ENCODE data around the gene ATXN1. TPM values are rescaled to one million over a fixed set of nuclear protein-coding genes. Genes with fewer than 3 reads are reported as not detected.

The ATXN1 gene
- polyA plus RNA-seq, 1 donor (not counting 4 experiments of a cell fraction or from before 2014, with no cell fraction given), result 9.7 TPM

- H3K9me1 ChIP-seq (ENCODE audit: control insufficient read depth, extremely low read depth, insufficient read depth, low read length), result no peaks in the 10 kb centered on the region
- H3K4me2 ChIP-seq (ENCODE audit: control insufficient read depth, extremely low read depth, insufficient read depth, low read depth, low read length), result no peak overlapping the region
- H3K79me2 ChIP-seq (ENCODE audit: control insufficient read depth, insufficient read depth, low read length), result no peaks in the 10 kb centered on the region
- dilution Hi-C loops (cut with MboI; ENCODE audit: extremely low pct_ligation_motif_present, low sequenced_read_pairs), result no loop called here
- TF ChIP-seq CTCF (optimal IDR thresholded peaks at IDR 0.05 in 1 of 3, IDR thresholded peaks at IDR 0.05 in 1 of 3, conservative IDR thresholded peaks at IDR 0.05 in 1 of 3; ENCODE audit: extremely low read depth in 1 of 3, insufficient read depth in 2 of 3, low read length in 3 of 3), result no peak
- TF ChIP-seq EZH2 (IDR thresholded peaks at IDR 0.05; ENCODE audit: low read length), result no peak
- no peaks in the 10 kb centered on the region for H3K36me3 ChIP-seq (ENCODE audit: control insufficient read depth in 2 of 2, extremely low read depth in 1 of 2, insufficient read depth in 2 of 2, low read length in 2 of 2)
- H3K4me1 ChIP-seq (ENCODE audit: control insufficient read depth, extremely low read depth, insufficient read depth, low read length), result peaks cover 31% of the 10 kb centered on the region
- no peaks in the 10 kb centered on the region for H3K9me3 ChIP-seq (ENCODE audit: control insufficient read depth, low read depth, low read length)
- no peak overlapping the region for H2AFZ ChIP-seq (ENCODE audit: control insufficient read depth, low read length)
- no peak overlapping the region for H3K27ac ChIP-seq (ENCODE audit: control insufficient read depth, insufficient read depth, low read length)
- H3K4me3 ChIP-seq (ENCODE audit: control insufficient read depth in 2 of 3, extremely low read depth in 1 of 3, insufficient read depth in 2 of 3, low read depth in 1 of 3, low read length in 3 of 3), result no peak overlapping the region
- no peak overlapping the region for H3K9ac ChIP-seq (ENCODE audit: control insufficient read depth, extremely low read depth, insufficient read depth, low read length)
- H3K27me3 ChIP-seq (ENCODE audit: control insufficient read depth, extremely low read depth, insufficient read depth, low read length), result no peaks in the 10 kb centered on the region
- DNase-seq (ENCODE audit: low read depth, low spot score) (no peak), FAIRE-seq (no peak)
- H4K20me1 ChIP-seq (ENCODE audit: control insufficient read depth, extremely low read depth, insufficient read depth, low read length), result no peaks in the 10 kb centered on the region
These were observed 12.1 kb upstream of the ATXN1 start for GRCh38 chr6:16773362-16773761.

GRCh38 chr6:16770701-16771569 is 9.7 kb upstream of the ATXN1 start:
- peak; percentile 93 to 98 (median 97) for TF ChIP-seq CTCF (optimal IDR thresholded peaks at IDR 0.05 in 1 of 3, IDR thresholded peaks at IDR 0.05 in 1 of 3, conservative IDR thresholded peaks at IDR 0.05 in 1 of 3; ENCODE audit: extremely low read depth in 1 of 3, insufficient read depth in 2 of 3, low read length in 3 of 3)
- TF ChIP-seq EZH2 (IDR thresholded peaks at IDR 0.05; ENCODE audit: low read length), result no peak
- Histone ChIP-seq H3K27me3 (ENCODE audit: control insufficient read depth, extremely low read depth, insufficient read depth, low read length) (no peaks in the 10 kb centered on the region), H3K4me1 (ENCODE audit: control insufficient read depth, extremely low read depth, insufficient read depth, low read length) (peaks cover 39% of the 10 kb centered on the region), H3K4me3 (ENCODE audit: control insufficient read depth in 2 of 3, extremely low read depth in 1 of 3, insufficient read depth in 2 of 3, low read depth in 1 of 3, low read length in 3 of 3) (no peak overlapping the region), H3K9me3 (ENCODE audit: control insufficient read depth, low read depth, low read length) (no peaks in the 10 kb centered on the region), H2AFZ (ENCODE audit: control insufficient read depth, low read length) (peak overlapping the region; percentile 10), H3K79me2 (ENCODE audit: control insufficient read depth, insufficient read depth, low read length) (no peaks in the 10 kb centered on the region), H3K9ac (ENCODE audit: control insufficient read depth, extremely low read depth, insufficient read depth, low read length) (no peak overlapping the region), H4K20me1 (ENCODE audit: control insufficient read depth, extremely low read depth, insufficient read depth, low read length) (no peaks in the 10 kb centered on the region), H3K27ac (ENCODE audit: control insufficient read depth, insufficient read depth, low read length) (peak overlapping the region; percentile 47), H3K9me1 (ENCODE audit: control insufficient read depth, extremely low read depth, insufficient read depth, low read length) (no peaks in the 10 kb centered on the region), H3K36me3 (ENCODE audit: control insufficient read depth in 2 of 2, extremely low read depth in 1 of 2, insufficient read depth in 2 of 2, low read length in 2 of 2) (no peaks in the 10 kb centered on the region), H3K4me2 (ENCODE audit: control insufficient read depth, extremely low read depth, insufficient read depth, low read depth, low read length) (peak overlapping the region; percentile 70)
- DNase-seq (ENCODE audit: low read depth, low spot score) (no peak), FAIRE-seq (peak; percentile 79)
- dilution Hi-C loops (cut with MboI; ENCODE audit: extremely low pct_ligation_motif_present, low sequenced_read_pairs), result no loop called here

Data from keratinocyte (primary cell).